ENCODE data around the gene ACER3. TPM values are rescaled to one million over a fixed set of nuclear protein-coding genes. Genes with fewer than 3 reads are reported as not detected.

The ACER3 gene
- total RNA-seq, 1 donor from 2014 or later, result 9.7 TPM

GRCh38 chr11:77026221-77026620, 165.5 kb downstream of the ACER3 start:
- intact Hi-C loops (cut with DNase I), result no loop called here
- DNase-seq (ENCODE audit: low spot score), result no peak

- DNase-seq (ENCODE audit: low spot score), result no peak
- intact Hi-C loops (cut with DNase I), result no loop called here
Observed at GRCh38 chr11:77026743-77027142, 166.0 kb downstream of the ACER3 start.

GRCh38 chr11:77027275-77027674, 166.6 kb downstream of the ACER3 start:
- intact Hi-C loops (cut with DNase I), result no loop called here
- no peak for DNase-seq (ENCODE audit: low spot score)

- intact Hi-C loops (cut with DNase I), result no loop called here
- DNase-seq (ENCODE audit: low spot score), result no peak
Observed at GRCh38 chr11:77029829-77030228, 169.1 kb downstream of the ACER3 start.

GRCh38 chr11:77030834-77031414, 170.2 kb downstream of the ACER3 start:
- DNase-seq (ENCODE audit: low spot score), result no peak
- intact Hi-C loops (cut with DNase I), result no loop called here

- no peak for DNase-seq (ENCODE audit: low spot score)
- intact Hi-C loops (cut with DNase I), result no loop called here
Observed at GRCh38 chr11:77031599-77031998, 170.9 kb downstream of the ACER3 start.

- intact Hi-C loops (cut with DNase I), result no loop called here
- no peak for DNase-seq (ENCODE audit: low spot score)
Observed at GRCh38 chr11:77035039-77035438, 174.3 kb downstream of the ACER3 start.

- DNase-seq (ENCODE audit: low spot score), result no peak
- intact Hi-C loops (cut with DNase I), result no loop called here
Observed at GRCh38 chr11:77035580-77035979, 174.9 kb downstream of the ACER3 start.

- intact Hi-C loops (cut with DNase I), result no loop called here
- no peak for DNase-seq (ENCODE audit: low spot score)
Observed at GRCh38 chr11:77036398-77036797, 175.7 kb downstream of the ACER3 start.

GRCh38 chr11:77037057-77037456, 176.3 kb downstream of the ACER3 start:
- no peak for DNase-seq (ENCODE audit: low spot score)
- intact Hi-C loops (cut with DNase I), result no loop called here

- intact Hi-C loops (cut with DNase I), result no loop called here
- DNase-seq (ENCODE audit: low spot score), result no peak
Observed at GRCh38 chr11:77038029-77038824, 177.5 kb downstream of the ACER3 start.

- intact Hi-C loops (cut with DNase I), result no loop called here
- DNase-seq (ENCODE audit: low spot score), result no peak
Observed at GRCh38 chr11:77038825-77039326, 178.2 kb downstream of the ACER3 start.

GRCh38 chr11:77039491-77040400, 179.0 kb downstream of the ACER3 start:
- intact Hi-C loops (cut with DNase I), result no loop called here

GRCh38 chr11:77040401-77040777, 179.7 kb downstream of the ACER3 start:
- no peak for DNase-seq (ENCODE audit: low spot score)
- intact Hi-C loops (cut with DNase I), result no loop called here

More at GRCh38 chr11:77039491-77040400, 179.0 kb downstream of the ACER3 start:
- no peak for DNase-seq (ENCODE audit: low spot score)

GRCh38 chr11:77040889-77041288, 180.2 kb downstream of the ACER3 start:
- intact Hi-C loops (cut with DNase I), result no loop called here
- no peak for DNase-seq (ENCODE audit: low spot score)

- intact Hi-C loops (cut with DNase I), result no loop called here
- no peak for DNase-seq (ENCODE audit: low spot score)
Observed at GRCh38 chr11:77042111-77042726, 181.5 kb downstream of the ACER3 start.

GRCh38 chr11:77044356-77044755, 183.6 kb downstream of the ACER3 start:
- DNase-seq (ENCODE audit: low spot score), result no peak
- intact Hi-C loops (cut with DNase I), result no loop called here

- no peak for DNase-seq (ENCODE audit: low spot score)
- intact Hi-C loops (cut with DNase I), result loop anchor here (5.0 kb wide), 1 partner anchor 238 kb away; no protein-coding TSS in a partner anchor
Observed at GRCh38 chr11:77044886-77045285, 184.2 kb downstream of the ACER3 start.

GRCh38 chr11:77046060-77046501, 185.4 kb downstream of the ACER3 start:
- intact Hi-C loops (cut with DNase I), result loop anchor here (5.0 kb wide), 1 partner anchor 239 kb away; no protein-coding TSS in a partner anchor
- DNase-seq (ENCODE audit: low spot score), result no peak
